Panc1 (cell line): ENCODE results near the gene DCD. TPM values are rescaled to one million over a fixed set of nuclear protein-coding genes. Genes with fewer than 3 reads are reported as not detected.

ENCODE experiments used
- ATAC-seq: fragments of 200-7000 bp; cut with Tn5 transposase; 2 replicates; pipeline ENCODE4 v1.9.1; 2020; ENCODE audit warnings: mild to moderate bottlenecking, moderate library complexity
- BruUV-seq: library from RNA; stranded (reverse); fragments of 400-500 nt; replicated peaks from 2 replicates; lab custom pipeline; 2021; lab: Mats Ljungman, UMichigan
- CTCF ChIA-PET: fragments of 300-600 bp; sonication (Branson Sonifier 250); formaldehyde crosslinking; loops from one replicate; lab custom pipeline; 2022; ENCODE audit warnings: antibody characterized with exemption; lab: Charles Lee
- POLR2A ChIA-PET: fragments of 300-600 bp; sonication (Branson Sonifier 250); formaldehyde crosslinking; loops from one replicate; lab custom pipeline; 2022; ENCODE audit warnings: antibody characterized with exemption; lab: Charles Lee
- DNase-seq: peaks from one replicate; pipeline ENCODE4 v3.0.0-alpha.2; 2010; ENCODE audit warnings: low read depth, low spot score
- H3K27ac ChIP-seq: 2 replicates; pipeline ENCODE4 v1.5.1; 2011; ENCODE audit warnings: mild to moderate bottlenecking, low read length, inconsistent platforms
- H3K27me3 ChIP-seq: fragments of 200-500 bp; sonication (Bioruptor generic); 2 replicates; pipeline ENCODE4 v1.6.0; 2014; ENCODE audit warnings: low read length, inconsistent platforms; ENCODE audit not compliant: control insufficient read depth, insufficient read depth
- H3K36me3 ChIP-seq: fragments of 200-500 bp; sonication (Bioruptor generic); 2 replicates; pipeline ENCODE4 v1.5.1; 2014; ENCODE audit warnings: inconsistent platforms, mild to moderate bottlenecking, low read length, moderate library complexity; ENCODE audit not compliant: control insufficient read depth, insufficient read depth
- H3K4me1 ChIP-seq: 2 replicates; pipeline ENCODE4 v1.5.1; 2011; ENCODE audit warnings: inconsistent platforms, mild to moderate bottlenecking, low read length, moderate library complexity; ENCODE audit not compliant: control insufficient read depth, insufficient read depth
- H3K4me3 ChIP-seq, 2 experiments: 2 replicates each; pipeline ENCODE4 v1.5.1; 2011 to 2012; ENCODE audit warnings: low read depth in 2 of 2, low read length in 2 of 2, mild to moderate bottlenecking in 2 of 2, inconsistent platforms in 1 of 2, moderate library complexity in 1 of 2
- H3K9me3 ChIP-seq: fragments of 200-500 bp; sonication (Bioruptor generic); 2 replicates; pipeline ENCODE4 v1.5.1; 2014; ENCODE audit warnings: low read depth, mild to moderate bottlenecking, inconsistent platforms, low read length, moderate library complexity; ENCODE audit not compliant: control insufficient read depth, insufficient read depth
- POLR2AphosphoS5 ChIP-seq: IDR thresholded peaks from 2 replicates; pipeline ENCODE4 v1.6.1; 2012; ENCODE audit warnings: mild to moderate bottlenecking, low read depth, low read length, moderate library complexity
- SIN3A ChIP-seq: IDR thresholded peaks from 2 replicates; pipeline ENCODE4 v1.6.1; 2012; ENCODE audit warnings: low read depth, mild to moderate bottlenecking, low read length, moderate library complexity, borderline replicate concordance; ENCODE audit not compliant: insufficient read depth
- TCF7L2 ChIP-seq: IDR thresholded peaks from 2 replicates; pipeline ENCODE4 v1.6.1; 2011; ENCODE audit warnings: mild to moderate bottlenecking, low read depth, low read length, inconsistent platforms
- in situ Hi-C: cut with HindIII; loops from 2 replicates; pipeline ENCODE4 v1.10.0; 2016; ENCODE audit warnings: low sequenced_read_pairs, low pct_unique_long_range_greater_than_20kb
- intact Hi-C: fragments of 100-400 bp; cut with micrococcal nuclease; formaldehyde crosslinking; loops from one replicate; pipeline ENCODE4 v1.10.0; 2022; ENCODE audit not compliant: unreplicated experiment
- total RNA-seq: library from RNA; stranded (reverse); gene quantifications from one replicate; pipeline ENCODE4 v1.2.1, GENCODE V29; 2021; ENCODE audit not compliant: unreplicated experiment
- TF ChIP-seq, protein P1 (sequence below), 2 experiments: IDR thresholded peaks; 2 replicates each; pipeline ENCODE4 v1.6.1; 2011 to 2012; ENCODE audit warnings: low read depth in 2 of 2, control low read depth in 1 of 2, low read length in 1 of 2, mild to moderate bottlenecking in 1 of 2, moderate library complexity in 1 of 2; ENCODE audit not compliant: insufficient read depth in 1 of 2
- TF ChIP-seq, protein P2 (sequence below): fragments of 450-650 bp; IDR thresholded peaks from 2 replicates; pipeline ENCODE4 v1.5.1; 2017; ENCODE audit warnings: mild to moderate bottlenecking

Gene DCD
- total RNA-seq, 1 experiment from 2014 or later: not detected

DNA sequence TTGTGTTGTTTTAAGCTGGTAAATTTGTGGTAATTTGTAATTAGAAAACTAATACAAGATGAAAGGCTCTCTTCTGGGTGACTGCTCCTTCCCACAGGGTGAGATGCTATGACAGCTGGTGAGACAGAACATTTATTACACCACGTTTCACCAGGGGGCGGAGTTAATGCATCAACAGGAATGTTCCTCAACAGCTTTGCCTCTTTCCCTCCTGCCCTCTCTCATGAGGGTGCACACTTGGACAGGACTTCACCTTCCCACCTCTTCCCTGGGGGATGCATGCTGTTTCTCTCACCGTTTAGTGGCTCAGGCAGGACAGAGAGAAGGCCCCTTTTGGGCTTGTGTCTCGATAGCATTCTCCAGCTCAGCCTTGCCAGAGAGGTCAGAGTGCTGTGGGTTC, 46.3 kb downstream of the DCD start:
- TF ChIP-seq TCF7L2 (no peak), SIN3A (no peak)
- TF ChIP-seq, protein P1, sequence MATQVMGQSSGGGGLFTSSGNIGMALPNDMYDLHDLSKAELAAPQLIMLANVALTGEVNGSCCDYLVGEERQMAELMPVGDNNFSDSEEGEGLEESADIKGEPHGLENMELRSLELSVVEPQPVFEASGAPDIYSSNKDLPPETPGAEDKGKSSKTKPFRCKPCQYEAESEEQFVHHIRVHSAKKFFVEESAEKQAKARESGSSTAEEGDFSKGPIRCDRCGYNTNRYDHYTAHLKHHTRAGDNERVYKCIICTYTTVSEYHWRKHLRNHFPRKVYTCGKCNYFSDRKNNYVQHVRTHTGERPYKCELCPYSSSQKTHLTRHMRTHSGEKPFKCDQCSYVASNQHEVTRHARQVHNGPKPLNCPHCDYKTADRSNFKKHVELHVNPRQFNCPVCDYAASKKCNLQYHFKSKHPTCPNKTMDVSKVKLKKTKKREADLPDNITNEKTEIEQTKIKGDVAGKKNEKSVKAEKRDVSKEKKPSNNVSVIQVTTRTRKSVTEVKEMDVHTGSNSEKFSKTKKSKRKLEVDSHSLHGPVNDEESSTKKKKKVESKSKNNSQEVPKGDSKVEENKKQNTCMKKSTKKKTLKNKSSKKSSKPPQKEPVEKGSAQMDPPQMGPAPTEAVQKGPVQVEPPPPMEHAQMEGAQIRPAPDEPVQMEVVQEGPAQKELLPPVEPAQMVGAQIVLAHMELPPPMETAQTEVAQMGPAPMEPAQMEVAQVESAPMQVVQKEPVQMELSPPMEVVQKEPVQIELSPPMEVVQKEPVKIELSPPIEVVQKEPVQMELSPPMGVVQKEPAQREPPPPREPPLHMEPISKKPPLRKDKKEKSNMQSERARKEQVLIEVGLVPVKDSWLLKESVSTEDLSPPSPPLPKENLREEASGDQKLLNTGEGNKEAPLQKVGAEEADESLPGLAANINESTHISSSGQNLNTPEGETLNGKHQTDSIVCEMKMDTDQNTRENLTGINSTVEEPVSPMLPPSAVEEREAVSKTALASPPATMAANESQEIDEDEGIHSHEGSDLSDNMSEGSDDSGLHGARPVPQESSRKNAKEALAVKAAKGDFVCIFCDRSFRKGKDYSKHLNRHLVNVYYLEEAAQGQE (IDR thresholded peaks at IDR 0.05; ENCODE audit: insufficient read depth in 1 of 2, low read depth in 2 of 2, low read length in 1 of 2): no peak
- TF ChIP-seq, protein P2, sequence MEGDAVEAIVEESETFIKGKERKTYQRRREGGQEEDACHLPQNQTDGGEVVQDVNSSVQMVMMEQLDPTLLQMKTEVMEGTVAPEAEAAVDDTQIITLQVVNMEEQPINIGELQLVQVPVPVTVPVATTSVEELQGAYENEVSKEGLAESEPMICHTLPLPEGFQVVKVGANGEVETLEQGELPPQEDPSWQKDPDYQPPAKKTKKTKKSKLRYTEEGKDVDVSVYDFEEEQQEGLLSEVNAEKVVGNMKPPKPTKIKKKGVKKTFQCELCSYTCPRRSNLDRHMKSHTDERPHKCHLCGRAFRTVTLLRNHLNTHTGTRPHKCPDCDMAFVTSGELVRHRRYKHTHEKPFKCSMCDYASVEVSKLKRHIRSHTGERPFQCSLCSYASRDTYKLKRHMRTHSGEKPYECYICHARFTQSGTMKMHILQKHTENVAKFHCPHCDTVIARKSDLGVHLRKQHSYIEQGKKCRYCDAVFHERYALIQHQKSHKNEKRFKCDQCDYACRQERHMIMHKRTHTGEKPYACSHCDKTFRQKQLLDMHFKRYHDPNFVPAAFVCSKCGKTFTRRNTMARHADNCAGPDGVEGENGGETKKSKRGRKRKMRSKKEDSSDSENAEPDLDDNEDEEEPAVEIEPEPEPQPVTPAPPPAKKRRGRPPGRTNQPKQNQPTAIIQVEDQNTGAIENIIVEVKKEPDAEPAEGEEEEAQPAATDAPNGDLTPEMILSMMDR: no peak
- Histone ChIP-seq H3K9me3 (no peaks in the 10 kb centered on the region), H3K27ac (no peak overlapping the region), H3K4me3 (no peak overlapping the region), H3K27me3 (peaks cover 10% of the 10 kb centered on the region; the same call in 1 of the 2 replicates), H3K36me3 (no peaks in the 10 kb centered on the region), H3K4me1 (no peaks in the 10 kb centered on the region)
- no TSS peak for BruUV-seq
- POLR2A ChIA-PET: no interaction called here
- ATAC-seq (0 out of 2 replicates have a peak, but pooled peaks have one; percentile 20), DNase-seq (no peak)
- in situ Hi-C loops (no loop called here), intact Hi-C loops (no loop called here)
- CTCF ChIA-PET: interaction anchor here (0.8 kb wide), 1 partner anchor 9 kb away, joined by 3 read pairs; no protein-coding TSS in a partner anchor

DNA sequence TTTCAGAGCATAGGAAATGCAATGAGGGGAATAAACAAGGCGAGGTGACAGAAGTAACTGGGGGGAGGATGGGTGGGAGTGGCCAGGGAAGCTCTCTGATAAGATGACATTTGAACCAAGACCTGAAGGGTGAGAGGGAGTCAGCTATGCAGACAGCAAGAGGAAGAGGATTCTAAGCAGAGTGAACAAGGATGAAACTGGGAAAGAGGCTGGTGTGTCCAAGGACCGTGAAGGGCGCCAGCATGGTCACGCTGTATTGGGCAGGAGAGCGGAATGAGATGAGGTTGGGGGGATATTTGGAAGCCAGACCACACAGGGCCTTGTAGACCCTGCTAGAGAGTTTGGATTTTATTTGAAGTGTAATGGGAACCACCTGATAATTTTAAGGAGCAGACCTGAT, 49.2 kb downstream of the DCD start:
- ChIA-PET POLR2A (no interaction called here), CTCF (interaction anchor here (0.6 kb wide), 1 partner anchor 50 kb away, joined by 16 read pairs; no protein-coding TSS in a partner anchor)
- in situ Hi-C loops: no loop called here
- TF ChIP-seq POLR2AphosphoS5 (no peak), SIN3A (no peak), TCF7L2 (no peak)
- TF ChIP-seq, protein P2: no peak
- TF ChIP-seq, protein P1 (IDR thresholded peaks at IDR 0.05; ENCODE audit: insufficient read depth in 1 of 2, low read depth in 2 of 2, low read length in 1 of 2): no peak
- Histone ChIP-seq H3K27ac (no peak overlapping the region), H3K27me3 (peaks cover 10% of the 10 kb centered on the region; the same call in 1 of the 2 replicates), H3K9me3 (no peaks in the 10 kb centered on the region), H3K4me1 (no peaks in the 10 kb centered on the region), H3K36me3 (no peaks in the 10 kb centered on the region), H3K4me3 (no peak overlapping the region)
- DNase-seq: no peak
- intact Hi-C loops: no loop called here
- no peak for ATAC-seq
- BruUV-seq: no TSS peak
